GM06990 (cell line): Measurements from ENCODE around the gene CSF2.

Experiments used
- DNase-seq: peaks from one replicate; pipeline ENCODE4 v3.0.0-alpha.2; 2011; ENCODE audit not compliant: insufficient read length; ENCODE audit errors: extremely low read depth
- H3K27me3 ChIP-seq: replicated peaks from 2 replicates; pipeline ENCODE4 v1.6.0; 2011; ENCODE audit warnings: low read length; ENCODE audit not compliant: control insufficient read depth, insufficient read depth
- H3K36me3 ChIP-seq: 2 replicates; pipeline ENCODE4 v1.5.1; 2011; ENCODE audit warnings: low read length; ENCODE audit not compliant: control insufficient read depth, insufficient read depth
- H3K4me3 ChIP-seq: replicated peaks from 2 replicates; pipeline ENCODE4 v1.5.1; 2011; ENCODE audit warnings: low read depth, mild to moderate bottlenecking, control low read depth, low read length
- CTCF ChIP-seq: IDR thresholded peaks from 2 replicates; pipeline ENCODE4 v1.5.1; 2011; ENCODE audit warnings: low read length, control low read depth, mild to moderate bottlenecking, inconsistent platforms; ENCODE audit not compliant: insufficient read depth, poor library complexity, severe bottlenecking

Gene CSF2

GRCh38 chr5:132055441-132055807, 18.2 kb upstream of the CSF2 start:
- no peak overlapping the region for H3K4me3 ChIP-seq
- no peaks in the 10 kb centered on the region for H3K36me3 ChIP-seq
- no peak for TF ChIP-seq CTCF
- no peak for DNase-seq
- no peaks in the 10 kb centered on the region; the same call in 1 of the 2 replicates for H3K27me3 ChIP-seq

GRCh38 chr5:132055808-132056609, 17.6 kb upstream of the CSF2 start:
- Histone ChIP-seq H3K27me3 (no peaks in the 10 kb centered on the region; the same call in 1 of the 2 replicates), H3K4me3 (no peak overlapping the region), H3K36me3 (no peaks in the 10 kb centered on the region)
- no peak for DNase-seq
- TF ChIP-seq CTCF = no peak

GRCh38 chr5:132056610-132057497, 16.7 kb upstream of the CSF2 start:
- no peak for TF ChIP-seq CTCF

GRCh38 chr5:132057498-132058255, 15.9 kb upstream of the CSF2 start:
- H3K27me3 ChIP-seq = no peaks in the 10 kb centered on the region; the same call in 1 of the 2 replicates
- no peaks in the 10 kb centered on the region for H3K36me3 ChIP-seq
- H3K4me3 ChIP-seq = no peak overlapping the region
- no peak for TF ChIP-seq CTCF
- DNase-seq = no peak

More at GRCh38 chr5:132056610-132057497, 16.7 kb upstream of the CSF2 start:
- Histone ChIP-seq H3K4me3 (no peak overlapping the region), H3K36me3 (no peaks in the 10 kb centered on the region), H3K27me3 (no peaks in the 10 kb centered on the region; the same call in 1 of the 2 replicates)
- DNase-seq = no peak

GRCh38 chr5:132058646-132059042, 14.9 kb upstream of the CSF2 start:
- Histone ChIP-seq H3K27me3 (no peaks in the 10 kb centered on the region; the same call in 1 of the 2 replicates), H3K4me3 (no peak overlapping the region), H3K36me3 (no peaks in the 10 kb centered on the region)
- TF ChIP-seq CTCF = no peak
- no peak for DNase-seq
